H9 (cell line): ENCODE results near the gene CA9. TPM values are rescaled to one million over a fixed set of nuclear protein-coding genes. Genes with fewer than 3 reads are reported as not detected.
A peak's percentile ranks its signal among the peaks of the same experiment; 100 is the strongest.

Source experiments
- DNase-seq: peaks from one replicate; pipeline ENCODE4 v3.0.0-alpha.2; 2017
- H2AFZ ChIP-seq: one replicate; pipeline ENCODE4 v1.6.1; 2013; ENCODE audit warnings: mild to moderate bottlenecking, low read length, control low read depth, moderate library complexity
- H2AK5ac ChIP-seq: 2 replicates; pipeline ENCODE4 v1.6.1; 2013; ENCODE audit warnings: low read length, control low read depth, mixed read lengths; ENCODE audit not compliant: insufficient read length
- H2BK120ac ChIP-seq: one replicate; pipeline ENCODE4 v1.6.1; 2013; ENCODE audit warnings: low read depth, mild to moderate bottlenecking, low read length, control low read depth, inconsistent platforms; ENCODE audit not compliant: poor library complexity, severe bottlenecking
- H2BK12ac ChIP-seq: 2 replicates; pipeline ENCODE4 v1.6.1; 2013; ENCODE audit warnings: low read length, control low read depth, mixed read lengths, low read depth; ENCODE audit not compliant: insufficient read length
- H2BK15ac ChIP-seq: 2 replicates; pipeline ENCODE4 v1.6.1; 2013; ENCODE audit warnings: low read depth, low read length, control low read depth
- H2BK20ac ChIP-seq: one replicate; pipeline ENCODE4 v1.6.1; 2013; ENCODE audit warnings: low read depth, mild to moderate bottlenecking, low read length, control low read depth, inconsistent platforms; ENCODE audit not compliant: poor library complexity, severe bottlenecking
- H2BK5ac ChIP-seq: 2 replicates; pipeline ENCODE4 v1.6.1; 2013; ENCODE audit warnings: low read length, control low read depth, mixed read lengths; ENCODE audit not compliant: insufficient read length
- H3K14ac ChIP-seq: 2 replicates; pipeline ENCODE4 v1.6.1; 2013; ENCODE audit warnings: low read length, control low read depth; ENCODE audit not compliant: insufficient read depth
- H3K18ac ChIP-seq: 2 replicates; pipeline ENCODE4 v1.6.1; 2013; ENCODE audit warnings: low read depth, mild to moderate bottlenecking, mixed read lengths, low read length, control low read depth; ENCODE audit not compliant: insufficient read length
- H3K23ac ChIP-seq: 2 replicates; pipeline ENCODE4 v1.6.1; 2013; ENCODE audit warnings: low read length, control low read depth, mixed read lengths, low read depth; ENCODE audit not compliant: insufficient read length
- H3K23me2 ChIP-seq: 2 replicates; pipeline ENCODE4 v1.6.1; 2013; ENCODE audit warnings: low read depth, mild to moderate bottlenecking, mixed read lengths, low read length, control low read depth; ENCODE audit not compliant: insufficient read length, poor library complexity, severe bottlenecking
- H3K27ac ChIP-seq: 2 replicates; pipeline ENCODE4 v1.5.1; 2013; ENCODE audit warnings: low read length, control low read depth, mixed read lengths, low read depth; ENCODE audit not compliant: insufficient read length
- H3K27me3 ChIP-seq: 2 replicates; pipeline ENCODE4 v1.6.1; 2013; ENCODE audit warnings: low read length, control low read depth, inconsistent platforms; ENCODE audit not compliant: insufficient read depth
- H3K4ac ChIP-seq: 2 replicates; pipeline ENCODE4 v1.6.1; 2013; ENCODE audit warnings: low read depth, mild to moderate bottlenecking, control low read depth, inconsistent platforms, low read length, moderate library complexity
- H3K4me1 ChIP-seq: 2 replicates; pipeline ENCODE4 v1.6.1; 2013; ENCODE audit warnings: low read length, control low read depth, inconsistent platforms; ENCODE audit not compliant: insufficient read depth
- H3K4me2 ChIP-seq: 2 replicates; pipeline ENCODE4 v1.6.1; 2013; ENCODE audit warnings: low read length, control low read depth, mixed read lengths; ENCODE audit not compliant: insufficient read length, insufficient read depth
- H3K56ac ChIP-seq: 2 replicates; pipeline ENCODE4 v1.6.1; 2013; ENCODE audit warnings: low read depth, mild to moderate bottlenecking, mixed read lengths, low read length, control low read depth; ENCODE audit not compliant: insufficient read length
- H3K79me1 ChIP-seq: 2 replicates; pipeline ENCODE4 v1.6.1; 2013; ENCODE audit warnings: low read depth, mild to moderate bottlenecking, moderate library complexity, low read length, control low read depth, inconsistent platforms; ENCODE audit not compliant: insufficient read depth, poor library complexity, severe bottlenecking
- H3K79me2 ChIP-seq: 2 replicates; pipeline ENCODE4 v1.6.1; 2013; ENCODE audit warnings: low read length, control low read depth, inconsistent platforms; ENCODE audit not compliant: insufficient read depth
- H3K9ac ChIP-seq: 2 replicates; pipeline ENCODE4 v1.6.1; 2013; ENCODE audit warnings: low read length, control low read depth, mixed read lengths; ENCODE audit not compliant: insufficient read length; ENCODE audit errors: extremely low read depth
- H3K9me3 ChIP-seq: one replicate; pipeline ENCODE4 v1.6.1; 2013; ENCODE audit warnings: low read depth, low read length, inconsistent platforms; ENCODE audit not compliant: control insufficient read depth
- H3T11ph ChIP-seq: one replicate; pipeline ENCODE4 v1.6.1; 2013; ENCODE audit warnings: mild to moderate bottlenecking, low read length, control low read depth, inconsistent platforms
- H4K20me1 ChIP-seq: one replicate; pipeline ENCODE4 v1.6.1; 2013; ENCODE audit not compliant: control insufficient read depth, insufficient read length, insufficient read depth
- H4K5ac ChIP-seq: 2 replicates; pipeline ENCODE4 v1.6.1; 2013; ENCODE audit warnings: low read depth, mild to moderate bottlenecking, mixed read lengths, low read length, control low read depth; ENCODE audit not compliant: insufficient read length
- H4K8ac ChIP-seq: replicated peaks from 2 replicates; pipeline ENCODE4 v1.6.1; 2013; ENCODE audit warnings: low read length, control low read depth, mixed read lengths, low read depth; ENCODE audit not compliant: insufficient read length
- H4K91ac ChIP-seq: 2 replicates; pipeline ENCODE4 v1.6.1; 2013; ENCODE audit warnings: low read depth, mild to moderate bottlenecking, moderate library complexity, mixed read lengths, low read length, control low read depth; ENCODE audit not compliant: insufficient read length
- H3K27ac Mint-ChIP-seq, 3 experiments: 2 replicates in 2 of 3; 3 replicates in 1 of 3; pipeline ENCODE4 v1.8.0; 2020 to 2021; ENCODE audit warnings: mixed read lengths in 3 of 3, mild to moderate bottlenecking in 1 of 3, moderate library complexity in 1 of 3
- H3K27me3 Mint-ChIP-seq: 2 replicates; pipeline ENCODE4 v1.8.0; 2021; ENCODE audit warnings: low read depth, mild to moderate bottlenecking, moderate library complexity, mixed read lengths
- H3K36me3 Mint-ChIP-seq, 3 experiments: 2 replicates in 2 of 3; 3 replicates in 1 of 3; pipeline ENCODE4 v1.8.0; 2020 to 2021; ENCODE audit warnings: low read depth in 3 of 3, mixed read lengths in 3 of 3; ENCODE audit not compliant: insufficient read depth in 1 of 3
- H3K4me1 Mint-ChIP-seq, 2 experiments: 2 replicates each; pipeline ENCODE4 v1.8.0; 2020; ENCODE audit warnings: mixed read lengths in 2 of 2
- H3K4me3 Mint-ChIP-seq, 2 experiments: 2 replicates in 1 of 2; 3 replicates in 1 of 2; pipeline ENCODE4 v1.8.0; 2020 to 2021; ENCODE audit warnings: mild to moderate bottlenecking in 2 of 2, mixed read lengths in 2 of 2, moderate library complexity in 1 of 2
- H3K9me3 Mint-ChIP-seq, 2 experiments: 2 replicates in 1 of 2; 3 replicates in 1 of 2; pipeline ENCODE4 v1.8.0; 2020; ENCODE audit warnings: mild to moderate bottlenecking in 2 of 2, mixed read lengths in 2 of 2, moderate library complexity in 1 of 2
- CTCF ChIP-seq: fragments of 200-600 bp; sonication (generic); conservative IDR thresholded peaks from 3 replicates; pipeline ENCODE4 v1.8.0; 2021; ENCODE audit warnings: antibody characterized with exemption, mild to moderate bottlenecking
- WGBS: extraction: QIAGEN DNeasy Blood & Tissue Kit; methylation state at CpG from one replicate; pipeline ENCODE4 v1.1.7; 2013; ENCODE audit warnings: missing lambda C conversion rate, low lambda C conversion rate, mixed read lengths; ENCODE audit not compliant: insufficient read length; ENCODE audit errors: extremely low coverage; 5-methylcytosine and 5-hydroxymethylcytosine counted together
- total RNA-seq: library from RNA; stranded (reverse); gene quantifications from 2 replicates; pipeline ENCODE4 v1.2.1, GENCODE V29; 2021

Gene CA9
- total RNA-seq, 1 experiment from 2014 or later: 0.94 TPM

GRCh38 chr9:35714579-35715252 lies 41.0 kb downstream of the CA9 start:
- Histone ChIP-seq H3K14ac (no peak overlapping the region), H4K91ac (no peak overlapping the region), H3K9me3 (no peaks in the 10 kb centered on the region), H3T11ph (no peak overlapping the region), H2BK15ac (no peak overlapping the region), H2AK5ac (no peak overlapping the region), H4K5ac (no peak overlapping the region), H3K4me1 (no peaks in the 10 kb centered on the region), H3K27me3 (no peaks in the 10 kb centered on the region), H4K8ac (no peak overlapping the region), H3K4me2 (no peak overlapping the region), H2AFZ (no peak overlapping the region), H2BK120ac (no peak overlapping the region), H3K56ac (no peak overlapping the region), H3K18ac (no peak overlapping the region), H3K23ac (no peak overlapping the region), H3K9ac (no peak overlapping the region), H3K79me1 (no peaks in the 10 kb centered on the region), H3K27ac (no peak overlapping the region), H3K4ac (no peak overlapping the region), H4K20me1 (no peaks in the 10 kb centered on the region), H2BK20ac (no peak overlapping the region), H3K23me2 (no peaks in the 10 kb centered on the region), H2BK5ac (no peak overlapping the region), H3K79me2 (no peaks in the 10 kb centered on the region), H2BK12ac (no peak overlapping the region)
- peaks cover 0 to 9% of the 10 kb centered on the region in 2 experiments; a peak in 2 of 4 replicates for H3K4me1 Mint-ChIP-seq
- no peaks in the 10 kb centered on the region for H3K9me3 Mint-ChIP-seq
- H3K4me3 Mint-ChIP-seq: no peak overlapping the region
- no CpG with 5 or more reads among the region's 13 CpGs for WGBS
- no peak for TF ChIP-seq CTCF
- H3K27me3 Mint-ChIP-seq: no peaks in the 10 kb centered on the region; the same call in 1 of the 2 replicates
- peaks cover 58 to 94% (median 93%) of the 10 kb centered on the region in 3 experiments for H3K36me3 Mint-ChIP-seq
- DNase-seq: no peak
- peak overlapping the region; percentile 61 to 82 (median 72); a peak in 4 of 7 replicates for H3K27ac Mint-ChIP-seq
